Activated CD8-positive, alpha-beta T cell treated with anti-CD3 and anti-CD28 coated beads for 36 hours (primary cell): Measurements from ENCODE around the gene IMPDH1. TPM values are rescaled to one million over a fixed set of nuclear protein-coding genes. Genes with fewer than 3 reads are reported as not detected.

Experiments
- ATAC-seq: fragments of 200-7000 bp; cut with Tn5 transposase; one replicate; pipeline ENCODE4 v1.10.0; 2021; ENCODE audit warnings: mild to moderate bottlenecking, moderate library complexity
- CTCF ChIA-PET: fragments of 350-600 bp; sonication (Branson Sonifier 250); formaldehyde crosslinking; loops from one replicate; lab custom pipeline; 2021; ENCODE audit warnings: antibody characterized with exemption; lab: Charles Lee
- POLR2A ChIA-PET: fragments of 350-600 bp; sonication (Branson Sonifier 250); formaldehyde crosslinking; loops from one replicate; lab custom pipeline; 2021; ENCODE audit warnings: antibody characterized with exemption; lab: Charles Lee
- DNase-seq: peaks from one replicate; pipeline ENCODE4 v3.0.0-alpha.2; 2020
- H3K27ac Mint-ChIP-seq: one replicate; pipeline ENCODE4 v1.8.0; 2021; ENCODE audit warnings: mild to moderate bottlenecking, mixed read lengths
- H3K27me3 Mint-ChIP-seq: one replicate; pipeline ENCODE4 v1.8.0; 2021; ENCODE audit warnings: mixed read lengths
- H3K36me3 Mint-ChIP-seq: one replicate; pipeline ENCODE4 v1.8.0; 2021; ENCODE audit warnings: low read depth, mixed read lengths
- H3K4me1 Mint-ChIP-seq: one replicate; pipeline ENCODE4 v1.8.0; 2021; ENCODE audit warnings: low read depth, mixed read lengths
- H3K4me3 Mint-ChIP-seq: one replicate; pipeline ENCODE4 v1.8.0; 2021; ENCODE audit warnings: mild to moderate bottlenecking, moderate library complexity, mixed read lengths
- H3K9me3 Mint-ChIP-seq: one replicate; pipeline ENCODE4 v1.8.0; 2021; ENCODE audit warnings: mixed read lengths
- CTCF ChIP-seq: fragments of 200-600 bp; IDR thresholded peaks from one replicate; pipeline ENCODE4 v1.8.0; 2022; ENCODE audit warnings: antibody characterized with exemption, mild to moderate bottlenecking
- intact Hi-C: fragments of 100-400 bp; cut with micrococcal nuclease; formaldehyde crosslinking; loops from one replicate; pipeline ENCODE4 v1.10.0; 2022
- total RNA-seq, 2 experiments: library from RNA; stranded (reverse); gene quantifications; one replicate each; pipeline ENCODE4 v1.2.3, GENCODE V29; 2021

Gene IMPDH1
- total RNA-seq, 2 experiments from 2014 or later: 60.5 to 68.1 TPM

- Mint-ChIP-seq H3K4me1 (peaks cover 52% of the 10 kb centered on the region), H3K27me3 (peaks cover 10% of the 10 kb centered on the region), H3K36me3 (peaks cover 3% of the 10 kb centered on the region), H3K27ac (peak overlapping the region; percentile 44), H3K9me3 (no peaks in the 10 kb centered on the region), H3K4me3 (no peak overlapping the region)
- DNase-seq (peak; percentile 70), ATAC-seq (peak; percentile 48)
- ChIA-PET CTCF (interaction anchor here (0.7 to 7.3 kb wide), 6 partner anchors 9 to 50 kb away, joined by 3 to 60 read pairs (median 6); no protein-coding TSS in a partner anchor), POLR2A (interaction anchor here (0.6 to 1.8 kb wide), 3 partner anchors 13 to 252 kb away, joined by 3 to 6 read pairs (median 5); no protein-coding TSS in a partner anchor)
- TF ChIP-seq CTCF: no peak
- intact Hi-C loops: no loop called here
Measured at GRCh38 chr7:128447941-128448564, 38.3 kb upstream of the IMPDH1 start.

GRCh38 chr7:128446306-128446705 lies 36.5 kb upstream of the IMPDH1 start:
- peaks cover 3% of the 10 kb centered on the region for H3K36me3 Mint-ChIP-seq
- intact Hi-C loops: no loop called here

GRCh38 chr7:128443831-128444600 lies 34.2 kb upstream of the IMPDH1 start:
- POLR2A ChIA-PET: interaction anchor here (0.7 kb wide), 1 partner anchor 13 kb away, joined by 5 read pairs; no protein-coding TSS in a partner anchor

More at GRCh38 chr7:128446306-128446705, 36.5 kb upstream of the IMPDH1 start:
- CTCF ChIA-PET: interaction anchor here (1.1 to 7.3 kb wide), 3 partner anchors 15 to 21 kb away, joined by 3 to 60 read pairs (median 5); no protein-coding TSS in a partner anchor
- Mint-ChIP-seq H3K27me3 (peaks cover 2% of the 10 kb centered on the region), H3K9me3 (no peaks in the 10 kb centered on the region), H3K4me1 (peaks cover 36% of the 10 kb centered on the region), H3K27ac (peak overlapping the region; percentile 36), H3K4me3 (no peak overlapping the region)
- TF ChIP-seq CTCF: no peak
- no peak for ATAC-seq
- POLR2A ChIA-PET: interaction anchor here (0.6 to 1.5 kb wide), 2 partner anchors 9 to 227 kb away, joined by 3 to 5 read pairs; no protein-coding TSS in a partner anchor
- DNase-seq: no peak

GRCh38 chr7:128442356-128442755 lies 32.6 kb upstream of the IMPDH1 start:
- no peaks in the 10 kb centered on the region for H3K36me3 Mint-ChIP-seq
- H3K9me3 Mint-ChIP-seq: no peaks in the 10 kb centered on the region
- H3K4me3 Mint-ChIP-seq: no peak overlapping the region
- ChIA-PET POLR2A (interaction anchor here (1.5 to 1.7 kb wide), 2 partner anchors 10 to 19 kb away, joined by 4 to 5 read pairs; no protein-coding TSS in a partner anchor), CTCF (interaction anchor here (1.1 to 3.5 kb wide), 4 partner anchors 11 to 18 kb away, joined by 3 to 47 read pairs (median 19); no protein-coding TSS in a partner anchor)
- H3K4me1 Mint-ChIP-seq: peaks cover 8% of the 10 kb centered on the region
- H3K27ac Mint-ChIP-seq: no peak overlapping the region
- intact Hi-C loops: no loop called here
- no peak for ATAC-seq
- no peak for TF ChIP-seq CTCF
- H3K27me3 Mint-ChIP-seq: no peaks in the 10 kb centered on the region
- DNase-seq: no peak

More at GRCh38 chr7:128443831-128444600, 34.2 kb upstream of the IMPDH1 start:
- no peak for TF ChIP-seq CTCF
- H3K36me3 Mint-ChIP-seq: no peaks in the 10 kb centered on the region
- peak; percentile 79 for ATAC-seq
- H3K27ac Mint-ChIP-seq: no peak overlapping the region
- peak; percentile 42 for DNase-seq
- peaks cover 21% of the 10 kb centered on the region for H3K4me1 Mint-ChIP-seq
- intact Hi-C loops: no loop called here
- H3K9me3 Mint-ChIP-seq: no peaks in the 10 kb centered on the region
- no peak overlapping the region for H3K4me3 Mint-ChIP-seq
- H3K27me3 Mint-ChIP-seq: no peaks in the 10 kb centered on the region
- CTCF ChIA-PET: interaction anchor here (0.8 to 7.3 kb wide), 9 partner anchors 9 to 440 kb away, joined by 3 to 60 read pairs (median 6); partner anchors contain the start of gene HILPDA
